Stimulated activated CD4-positive, alpha-beta T cell treated with anti-CD3 and anti-CD28 coated beads, Interleukin-15, amount 100 ng/mL, for 1 hour (primary cell): ENCODE results near the gene HSPD1.

Experiments used
- DNase-seq, 2 donors: peaks; one replicate each; pipeline ENCODE4 v3.0.0-alpha.2; 2020; ENCODE audit warnings: low read depth in 1 of 2, low spot score in 1 of 2

The HSPD1 gene

DNA sequence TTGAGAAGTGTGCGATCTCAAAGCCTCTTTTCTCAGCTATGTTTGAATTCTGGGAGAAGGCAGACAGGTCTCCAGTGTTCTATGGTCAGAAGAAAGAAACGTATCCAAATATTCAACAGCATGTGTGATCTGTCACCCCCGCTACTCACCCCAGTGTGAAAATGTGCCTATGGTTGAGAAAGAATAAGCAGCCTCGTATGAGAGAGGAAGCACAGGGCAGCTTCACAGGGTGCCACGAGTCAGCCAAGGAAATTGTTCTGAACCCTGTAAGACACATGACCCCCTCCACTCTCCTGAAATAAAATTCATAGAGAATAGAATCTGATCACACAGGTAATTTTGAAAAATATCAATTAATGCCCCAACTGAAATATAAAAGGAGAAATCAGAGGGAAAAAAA lies 56.8 kb downstream of the HSPD1 start:
- no peak for DNase-seq

- no peak for DNase-seq
Measured at GRCh38 chr2:197437380-197437779, 62.3 kb downstream of the HSPD1 start.
